Esophagus squamous epithelium (tissue), 5 donors: ENCODE data around the gene LMF1. TPM values are rescaled to one million over a fixed set of nuclear protein-coding genes. Genes with fewer than 3 reads are reported as not detected.

Experiments used
- DNase-seq: peaks from one replicate; lab custom pipeline; 2025; lab: John Stamatoyannopoulos, UW
- H3K27ac ChIP-seq, 4 donors: fragments of 200-600 bp; sonication (generic); one replicate each; pipeline ENCODE4 v1.5.1; 2016 to 2019; ENCODE audit warnings: mild to moderate bottlenecking in 1 of 4
- H3K27me3 ChIP-seq, 4 donors: fragments of 200-600 bp; sonication (generic); 1 replicate in 3 of 4; 2 replicates in 1 of 4; pipeline versions ENCODE4 v1.5.1 to v1.6.0; 2017 to 2021; ENCODE audit warnings: antibody characterized with exemption in 1 of 4
- H3K36me3 ChIP-seq, 3 donors: fragments of 200-600 bp; sonication (generic); one replicate each; pipeline ENCODE4 v1.5.1; 2016 to 2019
- H3K4me1 ChIP-seq, 3 donors: fragments of 200-600 bp; sonication (generic); one replicate each; pipeline ENCODE4 v1.5.1; 2017 to 2019
- H3K4me3 ChIP-seq, 4 donors: fragments of 200-600 bp; sonication (generic); 1 replicate in 3 of 4; 2 replicates in 1 of 4; pipeline ENCODE4 v1.5.1; 2016 to 2019; ENCODE audit warnings: mild to moderate bottlenecking in 2 of 4, moderate library complexity in 1 of 4
- H3K9me3 ChIP-seq, 3 donors: fragments of 200-600 bp; sonication (generic); one replicate each; pipeline ENCODE4 v1.5.1; 2016 to 2019
- POLR2A ChIP-seq, 4 donors: fragments of 450-650 bp; IDR thresholded peaks; one replicate each; pipeline ENCODE4 v1.6.1; 2017; ENCODE audit warnings: antibody characterized with exemption in 4 of 4, mild to moderate bottlenecking in 4 of 4, moderate library complexity in 3 of 4
- WGBS, 2 donors: methylation state at CpG; one replicate each; pipeline ENCODE4 v1.1.5; 2018; 5-methylcytosine and 5-hydroxymethylcytosine counted together
- intact Hi-C: fragments of 100-400 bp; cut with DNase I; formaldehyde crosslinking; loops from one replicate; pipeline ENCODE4 v1.15.0; 2022
- total RNA-seq, 4 donors: library from RNA; depleted of rRNA; stranded (reverse); fragments of >200 nt; gene quantifications; one replicate each; pipeline ENCODE4 v1.1.0, GENCODE V29; 2016
- TF ChIP-seq, protein P1 (sequence below), 6 experiments: fragments of 450-650 bp in 4 of 6; fragments of 200-600 bp in 2 of 6; sonication (generic) in 2 of 6; IDR thresholded peaks; one replicate each; pipeline ENCODE4 v1.5.1; 2016 to 2019; ENCODE audit warnings: antibody characterized with exemption in 6 of 6, mild to moderate bottlenecking in 4 of 6, moderate library complexity in 4 of 6
- donor health status: DM: yes; HTN: yes; CAD: no.

The LMF1 gene
- 10 to 100 TPM; 13.3 to 34.4 (median 23.8) TPM for total RNA-seq

DNA sequence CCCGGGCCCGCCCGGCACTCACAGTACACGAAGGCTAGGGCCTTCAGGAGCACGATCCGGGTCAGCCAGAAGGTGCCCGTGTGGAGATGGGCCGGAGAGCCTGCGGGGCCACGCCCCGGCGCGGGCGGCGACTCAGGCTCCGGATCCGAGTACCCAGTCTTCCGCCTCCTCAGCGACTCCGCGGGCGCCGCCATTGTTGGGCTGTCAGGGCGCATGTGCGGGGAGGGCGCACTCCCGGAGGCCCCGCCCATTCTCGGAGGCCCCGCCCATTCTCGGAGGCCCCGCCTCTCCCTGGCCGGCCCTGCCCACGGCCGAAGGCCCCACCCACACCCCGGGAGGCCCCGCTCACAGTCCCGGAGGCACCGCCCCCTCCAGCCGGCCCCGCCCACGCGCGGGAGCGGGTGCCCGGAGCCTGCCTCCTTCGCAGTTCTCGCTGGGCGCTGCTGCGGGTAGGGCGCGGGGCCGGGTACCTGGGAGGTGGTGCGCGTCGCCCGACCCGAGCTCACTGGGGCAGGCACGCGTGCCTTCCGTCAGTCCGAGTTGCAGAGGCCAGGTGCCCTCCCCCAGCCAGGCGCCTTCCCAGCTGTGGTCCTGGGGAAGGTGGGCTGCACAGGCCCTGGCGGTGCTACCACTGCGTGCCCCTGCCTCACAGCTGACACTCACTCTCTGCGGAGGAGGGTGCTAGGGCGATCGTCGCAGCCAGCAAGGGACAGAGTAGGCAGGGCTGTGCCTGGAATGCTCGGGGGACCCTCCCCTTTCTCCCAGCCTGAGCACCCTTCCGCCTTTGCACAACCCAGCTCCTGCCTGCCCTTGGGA lies at the start of gene LMF1:
LMF1 (minus strand) TSS at position 219 of the 816 bp plus-strand sequence; CDS start at position 215, 4 bp downstream.
- H3K36me3 ChIP-seq, result peaks cover 0 to 22% (median 0%) of the 10 kb centered on the region in 3 donors
- H3K4me1 ChIP-seq, result peaks cover 9 to 27% (median 15%) of the 10 kb centered on the region in 3 donors
- no CpG with 5 or more reads among the region's 71 CpGs for WGBS, 2 donors
- TF ChIP-seq POLR2A (IDR thresholded peaks at IDR 0.05), result peak in 2 of 4 donors; percentile 60 to 72
- TF ChIP-seq, protein P1, sequence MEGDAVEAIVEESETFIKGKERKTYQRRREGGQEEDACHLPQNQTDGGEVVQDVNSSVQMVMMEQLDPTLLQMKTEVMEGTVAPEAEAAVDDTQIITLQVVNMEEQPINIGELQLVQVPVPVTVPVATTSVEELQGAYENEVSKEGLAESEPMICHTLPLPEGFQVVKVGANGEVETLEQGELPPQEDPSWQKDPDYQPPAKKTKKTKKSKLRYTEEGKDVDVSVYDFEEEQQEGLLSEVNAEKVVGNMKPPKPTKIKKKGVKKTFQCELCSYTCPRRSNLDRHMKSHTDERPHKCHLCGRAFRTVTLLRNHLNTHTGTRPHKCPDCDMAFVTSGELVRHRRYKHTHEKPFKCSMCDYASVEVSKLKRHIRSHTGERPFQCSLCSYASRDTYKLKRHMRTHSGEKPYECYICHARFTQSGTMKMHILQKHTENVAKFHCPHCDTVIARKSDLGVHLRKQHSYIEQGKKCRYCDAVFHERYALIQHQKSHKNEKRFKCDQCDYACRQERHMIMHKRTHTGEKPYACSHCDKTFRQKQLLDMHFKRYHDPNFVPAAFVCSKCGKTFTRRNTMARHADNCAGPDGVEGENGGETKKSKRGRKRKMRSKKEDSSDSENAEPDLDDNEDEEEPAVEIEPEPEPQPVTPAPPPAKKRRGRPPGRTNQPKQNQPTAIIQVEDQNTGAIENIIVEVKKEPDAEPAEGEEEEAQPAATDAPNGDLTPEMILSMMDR (IDR thresholded peaks at IDR 0.05), result peak in 1 of 6 experiments; percentile 5
- peak within 1 kb of the TSS; percentile 86 to 93 (median 89) for H3K27ac ChIP-seq
- no peaks in the 10 kb centered on the region for H3K9me3 ChIP-seq
- H3K27me3 ChIP-seq, result peaks cover 0 to 9% (median 0%) of the 10 kb centered on the region in 4 donors
- intact Hi-C loops, result no loop called here
- peak within 1 kb of the TSS; percentile 63 to 99 (median 86) for H3K4me3 ChIP-seq
- peak; percentile 56 for DNase-seq

DNA sequence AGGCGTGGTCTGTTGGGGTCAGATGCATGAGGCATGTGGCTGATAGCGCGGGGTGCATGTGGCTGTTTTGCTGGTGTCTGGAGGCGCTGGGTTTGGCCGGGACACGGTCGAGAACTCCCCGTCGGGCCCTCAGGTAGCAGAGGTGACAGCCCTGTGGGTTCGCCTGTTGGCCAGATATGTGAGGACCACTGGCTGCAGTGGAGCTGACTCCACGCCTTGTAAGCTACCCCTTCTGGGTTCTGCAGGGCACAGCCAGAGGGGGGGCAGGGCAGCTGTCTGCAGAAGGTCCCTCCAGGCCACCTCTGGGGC lies 49.3 kb upstream of the LMF1 start:
- Histone ChIP-seq H3K4me1 (peaks cover 0 to 16% (median 8%) of the 10 kb centered on the region in 3 donors), H3K36me3 (no peaks in the 10 kb centered on the region), H3K27me3 (peaks cover 0 to 74% (median 0%) of the 10 kb centered on the region in 4 donors), H3K4me3 (peak overlapping the region in 2 of 4 donors; percentile 32 to 53), H3K9me3 (no peaks in the 10 kb centered on the region), H3K27ac (peak overlapping the region in 1 of 4 donors; percentile 66)
- WGBS, 2 donors, result 50% methylated on average over 2 of the region's 11 CpGs; no CpG with 5 or more reads in 1 of the 2 donors
- no peak for DNase-seq
- intact Hi-C loops, result no loop called here
- TF ChIP-seq, protein P1 (IDR thresholded peaks at IDR 0.05), result no peak
- TF ChIP-seq POLR2A (IDR thresholded peaks at IDR 0.05), result no peak

DNA sequence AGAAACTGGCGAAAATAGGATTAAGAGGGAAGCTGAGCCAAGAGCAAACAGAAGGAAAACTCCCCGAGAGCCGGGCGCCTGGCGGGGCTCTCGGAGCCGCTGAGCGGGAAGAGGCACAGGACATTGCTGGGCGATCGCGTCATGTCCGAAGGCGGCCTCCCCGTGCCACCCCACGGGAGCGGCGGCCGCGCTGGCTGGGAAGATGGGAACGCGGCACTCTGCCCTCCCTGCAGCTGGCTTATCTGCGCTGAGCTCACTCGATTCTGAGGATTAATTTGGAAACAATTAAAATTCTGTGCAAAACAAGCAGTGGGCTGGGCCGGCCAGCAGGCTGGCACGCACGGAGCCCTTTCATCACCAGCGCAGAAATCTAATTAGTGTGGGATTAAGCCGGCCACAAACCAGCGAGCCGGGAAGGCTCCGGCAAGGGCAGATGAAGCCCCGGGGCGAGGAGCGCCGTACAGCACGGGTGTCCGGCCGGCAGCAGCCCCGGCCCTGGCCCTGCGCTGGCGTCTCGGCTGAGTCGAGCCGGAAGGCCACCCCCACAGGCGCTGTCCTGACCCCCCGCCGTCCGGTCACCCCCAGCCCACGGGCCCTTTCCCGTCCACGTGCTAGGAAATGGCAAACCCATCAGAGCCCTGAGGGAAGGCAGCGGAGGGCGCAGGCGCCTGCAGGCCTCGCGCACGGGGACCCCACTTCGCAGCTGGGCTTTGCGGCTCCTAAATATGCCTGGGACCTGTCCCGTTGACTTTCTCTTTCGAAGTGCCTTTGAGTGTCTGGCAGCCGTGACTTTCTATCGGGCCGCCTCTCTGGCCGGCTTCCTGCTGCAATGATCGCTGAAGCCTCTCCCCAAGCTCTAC lies 48.7 kb upstream of the LMF1 start:
- DNase-seq, result no peak
- no peaks in the 10 kb centered on the region for H3K9me3 ChIP-seq
- H3K4me3 ChIP-seq, result peak overlapping the region in 3 of 4 donors; percentile 13 to 53 (median 32)
- H3K27ac ChIP-seq, result peak overlapping the region in 3 of 4 donors; percentile 5 to 66 (median 65)
- peaks cover 0 to 16% (median 8%) of the 10 kb centered on the region in 3 donors for H3K4me1 ChIP-seq
- intact Hi-C loops, result no loop called here
- H3K36me3 ChIP-seq, result no peaks in the 10 kb centered on the region
- peaks cover 0 to 69% (median 0%) of the 10 kb centered on the region in 4 donors for H3K27me3 ChIP-seq
- 30 to 34% methylated on average over 32 to 36 of the region's 66 CpGs for WGBS, 2 donors
- no peak for TF ChIP-seq POLR2A (IDR thresholded peaks at IDR 0.05)
- TF ChIP-seq, protein P1 (IDR thresholded peaks at IDR 0.05), result no peak

DNA sequence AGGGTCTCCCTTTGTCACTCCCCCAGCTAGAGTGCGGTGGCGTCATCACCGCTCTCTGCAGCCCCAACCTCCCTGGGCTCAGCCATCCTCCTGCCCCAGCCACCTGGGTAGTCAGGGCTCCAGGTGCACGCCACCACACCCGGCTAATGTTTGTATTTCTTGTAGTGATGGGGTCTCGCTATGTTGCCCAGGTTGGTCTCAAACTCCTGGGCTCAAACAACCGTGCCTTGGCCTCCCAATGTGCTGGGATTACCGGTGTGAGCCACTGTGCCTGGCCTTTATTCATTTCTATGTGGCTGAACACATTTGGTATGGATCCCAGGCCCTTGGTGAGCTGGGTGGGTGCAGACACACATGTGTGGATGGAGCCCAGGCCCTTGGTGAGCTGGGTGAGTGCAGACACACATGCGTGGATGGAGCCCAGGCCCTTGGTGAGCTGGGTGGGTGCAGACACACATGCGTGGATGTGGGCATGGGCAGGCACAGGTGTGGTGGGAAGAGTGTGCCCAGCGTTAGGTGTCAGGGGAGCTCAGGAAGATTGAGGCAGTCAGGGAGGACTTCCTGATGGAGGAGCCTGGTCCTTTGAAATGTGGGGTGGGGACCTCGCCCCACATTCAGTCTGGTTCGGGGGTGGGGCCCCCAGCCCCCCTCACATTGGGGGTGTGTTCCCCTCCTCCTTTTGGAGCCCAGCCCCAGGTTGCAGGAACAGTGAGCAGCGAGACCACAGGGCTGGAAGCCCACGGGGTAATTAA lies 47.8 kb upstream of the LMF1 start:
- WGBS, 2 donors, result 75 to 82% methylated on average over 7 to 11 of the region's 15 CpGs
- intact Hi-C loops, result no loop called here
- Histone ChIP-seq H3K4me1 (peaks cover 0 to 16% (median 8%) of the 10 kb centered on the region in 3 donors), H3K27me3 (peaks cover 0 to 61% (median 0%) of the 10 kb centered on the region in 4 donors), H3K4me3 (peak overlapping the region in 3 of 4 donors; percentile 13 to 53 (median 32)), H3K27ac (peak overlapping the region in 3 of 4 donors; percentile 5 to 66 (median 65)), H3K9me3 (no peaks in the 10 kb centered on the region), H3K36me3 (no peaks in the 10 kb centered on the region)
- DNase-seq, result no peak
- TF ChIP-seq POLR2A (IDR thresholded peaks at IDR 0.05), result no peak
- TF ChIP-seq, protein P1 (IDR thresholded peaks at IDR 0.05), result no peak
